Activated CD4-positive, alpha-beta T cell treated with anti-CD3 and anti-CD28 coated beads for 48 hours (primary cell): ENCODE data around the gene AMT.
"Not testable (repeated sequence)": the region's sequence is repeated elsewhere in the genome, so short reads cannot be mapped to it uniquely, and the experiment has no call there.

Experiments used
- DNase-seq: peaks from one replicate; pipeline ENCODE4 v3.0.0-alpha.2; 2020

Gene AMT

DNA sequence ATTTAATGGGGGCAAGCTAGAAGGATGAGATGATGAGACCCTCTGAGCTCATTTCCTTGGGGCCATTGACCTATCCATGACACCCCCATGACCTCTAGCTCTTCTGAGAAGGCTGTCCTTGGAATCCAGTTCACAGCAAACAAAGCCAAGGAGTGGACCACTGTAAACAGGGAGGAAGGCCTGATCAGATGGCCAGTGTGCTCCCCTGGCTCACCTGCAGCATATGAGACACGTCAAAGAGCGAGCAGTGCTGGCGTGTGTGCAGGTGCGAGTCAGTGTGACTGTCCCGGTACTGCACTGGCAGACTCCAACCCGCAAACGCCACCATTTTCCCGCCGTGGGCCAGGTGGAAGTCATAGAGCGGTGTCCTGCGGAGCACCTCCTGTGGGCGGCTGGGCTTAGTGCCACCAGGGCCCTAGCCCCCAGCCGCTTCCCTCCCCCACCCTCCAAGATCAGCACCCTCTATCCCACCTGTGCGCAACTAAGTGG lies 339 bp downstream of the AMT start:
- peak; percentile 40 for DNase-seq

DNA sequence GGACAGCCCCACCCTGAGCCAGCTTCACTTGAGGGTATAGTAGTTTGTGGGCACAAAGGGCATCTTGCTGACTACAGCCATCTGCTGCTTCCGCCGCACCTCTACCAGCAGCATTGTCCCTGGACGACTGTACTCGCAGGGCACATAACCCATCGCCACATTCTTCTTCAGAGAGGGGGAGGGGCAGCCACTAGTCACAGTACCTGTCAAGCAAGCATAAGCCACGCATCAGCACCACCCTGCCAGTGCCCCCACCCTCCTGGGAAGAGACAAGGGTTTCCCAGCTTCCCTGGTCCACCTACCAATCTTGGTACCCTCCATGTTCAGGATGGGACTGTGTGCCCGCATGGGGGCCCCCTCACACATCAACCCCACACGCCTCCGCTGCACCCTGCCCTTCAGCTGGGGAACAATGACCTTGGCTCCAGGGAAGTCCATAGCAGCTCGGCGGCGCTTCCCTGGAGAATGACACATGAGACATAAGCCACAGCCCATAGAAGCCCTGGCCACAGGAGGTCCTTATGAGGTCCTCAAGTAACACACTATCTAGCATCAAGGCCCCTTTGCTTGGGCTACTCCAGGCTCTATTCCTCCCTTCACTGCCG lies 4.7 kb downstream of the AMT start:
- DNase-seq: no peak

DNA sequence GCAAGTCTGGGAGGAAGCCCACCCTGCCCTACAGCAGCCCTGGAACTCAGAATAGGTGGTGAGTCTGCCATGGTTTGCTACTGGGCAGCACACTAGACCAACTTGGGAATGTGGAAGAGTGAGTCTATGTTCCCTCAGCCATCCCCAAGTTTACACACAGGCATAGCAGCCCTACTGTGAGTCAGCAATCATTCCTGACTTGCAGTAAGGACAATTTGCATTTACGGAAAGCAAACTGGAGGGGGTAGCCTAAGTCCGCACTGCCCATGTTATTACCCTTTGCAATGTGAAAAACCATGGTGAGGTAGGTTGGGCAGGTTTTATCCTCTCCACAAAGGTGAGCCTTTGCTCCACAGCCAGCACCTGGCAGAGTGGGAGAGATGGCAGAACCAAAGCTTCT lies 5.4 kb downstream of the AMT start:
- no peak for DNase-seq

DNA sequence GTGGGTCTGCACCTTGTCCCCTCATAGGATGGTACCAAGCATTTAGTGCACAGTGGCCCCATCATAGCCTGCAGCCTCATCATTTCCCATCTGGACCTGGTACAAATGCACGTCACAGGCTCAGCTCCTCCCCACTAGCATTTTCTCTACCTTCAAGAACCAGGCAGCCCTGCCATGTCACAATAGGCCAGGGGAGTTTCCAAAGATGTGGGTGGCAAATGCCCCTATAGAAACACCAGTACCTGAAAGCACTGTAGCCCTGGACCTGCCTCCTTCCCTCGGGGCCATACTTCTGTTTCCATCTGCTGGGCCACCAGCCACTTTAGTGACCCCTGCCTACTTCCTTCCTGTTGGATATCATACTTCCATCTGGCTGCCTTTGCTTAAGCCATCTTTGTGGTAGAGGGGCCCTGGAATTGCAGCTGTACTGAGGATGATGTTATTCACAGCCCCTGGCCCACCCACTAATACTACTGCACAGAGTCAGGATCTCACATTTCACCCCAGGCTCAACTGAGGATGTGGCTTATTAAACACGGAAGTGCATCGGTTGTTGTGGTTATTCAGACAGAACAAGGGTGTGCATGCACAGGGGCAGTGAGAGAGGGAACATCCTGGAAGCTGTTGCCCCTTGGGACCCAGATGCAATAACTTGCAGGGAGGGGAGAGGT lies 6.2 kb downstream of the AMT start:
- peak; percentile 74 for DNase-seq

DNA sequence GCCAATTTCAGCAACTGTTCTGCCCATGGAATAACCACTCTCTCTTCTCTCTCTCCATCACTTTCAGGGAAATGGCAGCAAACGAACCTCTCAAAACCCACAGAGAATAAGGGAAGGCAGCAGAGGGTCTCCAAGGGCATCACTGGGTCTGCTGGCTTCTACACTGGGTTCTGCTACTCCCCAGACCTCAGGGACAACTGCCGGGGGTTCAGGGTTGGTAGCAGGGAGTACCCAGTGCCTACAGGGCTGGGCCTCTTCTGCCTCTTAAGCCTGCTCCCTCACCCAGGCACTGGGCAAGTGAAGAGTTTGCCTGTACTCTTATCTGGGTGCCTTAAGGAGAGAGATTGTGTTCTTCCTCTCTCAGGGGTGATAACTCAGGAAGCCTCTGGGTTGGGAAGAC lies 7.5 kb downstream of the AMT start:
- no peak for DNase-seq

DNA sequence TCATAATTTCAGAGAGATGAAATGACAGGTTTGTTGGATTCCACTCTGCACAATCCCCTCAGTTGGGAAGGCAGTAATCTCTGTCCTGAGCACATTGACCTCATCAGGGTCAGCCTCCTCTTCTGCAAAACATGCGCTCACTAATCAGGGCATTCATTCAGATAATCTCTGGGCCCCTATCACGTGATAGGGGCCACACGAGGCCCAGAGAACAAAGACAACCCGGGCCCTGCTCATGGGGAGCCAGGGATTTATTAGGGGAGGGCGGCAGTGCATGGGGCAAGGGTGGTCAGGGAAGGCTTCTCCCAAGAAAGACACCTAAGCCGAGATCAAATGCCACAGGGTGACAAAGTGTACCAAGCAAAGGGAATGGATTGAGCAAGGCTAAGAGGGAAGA lies 8.9 kb downstream of the AMT start:
- no peak for DNase-seq

DNA sequence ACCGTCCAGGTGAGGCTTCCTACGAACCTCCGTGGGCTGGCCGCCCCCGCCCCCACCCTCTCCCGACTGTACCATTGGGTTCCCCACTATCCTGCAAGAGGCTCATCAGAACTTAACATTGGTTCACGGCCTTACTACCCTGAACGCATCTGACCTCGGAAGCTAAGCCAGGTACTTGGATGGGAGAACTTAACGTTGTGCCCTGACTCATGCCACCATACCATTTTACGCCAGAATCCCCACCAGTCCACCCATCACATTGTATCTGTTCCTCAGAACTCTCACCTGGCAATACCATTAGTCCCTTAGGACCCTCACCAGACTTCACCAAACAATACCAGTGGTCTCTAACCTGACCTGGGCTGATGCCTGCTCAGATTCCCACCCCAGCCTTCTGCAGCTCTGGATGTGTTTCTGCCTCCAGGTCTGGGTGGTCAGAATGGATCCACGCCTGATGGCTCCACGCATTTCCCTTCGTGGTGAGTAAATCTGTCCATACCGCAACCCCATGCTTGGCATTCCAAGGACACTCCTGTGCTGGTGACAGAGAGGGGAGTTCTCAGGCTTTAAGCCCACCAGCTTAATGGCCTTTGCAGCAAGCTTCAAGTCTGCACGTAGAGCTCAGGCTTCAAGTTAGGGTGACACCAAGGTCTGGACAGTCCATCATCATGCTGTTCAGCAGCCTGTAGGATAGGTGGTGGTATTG lies 9.5 kb downstream of the AMT start:
- no peak for DNase-seq

DNA sequence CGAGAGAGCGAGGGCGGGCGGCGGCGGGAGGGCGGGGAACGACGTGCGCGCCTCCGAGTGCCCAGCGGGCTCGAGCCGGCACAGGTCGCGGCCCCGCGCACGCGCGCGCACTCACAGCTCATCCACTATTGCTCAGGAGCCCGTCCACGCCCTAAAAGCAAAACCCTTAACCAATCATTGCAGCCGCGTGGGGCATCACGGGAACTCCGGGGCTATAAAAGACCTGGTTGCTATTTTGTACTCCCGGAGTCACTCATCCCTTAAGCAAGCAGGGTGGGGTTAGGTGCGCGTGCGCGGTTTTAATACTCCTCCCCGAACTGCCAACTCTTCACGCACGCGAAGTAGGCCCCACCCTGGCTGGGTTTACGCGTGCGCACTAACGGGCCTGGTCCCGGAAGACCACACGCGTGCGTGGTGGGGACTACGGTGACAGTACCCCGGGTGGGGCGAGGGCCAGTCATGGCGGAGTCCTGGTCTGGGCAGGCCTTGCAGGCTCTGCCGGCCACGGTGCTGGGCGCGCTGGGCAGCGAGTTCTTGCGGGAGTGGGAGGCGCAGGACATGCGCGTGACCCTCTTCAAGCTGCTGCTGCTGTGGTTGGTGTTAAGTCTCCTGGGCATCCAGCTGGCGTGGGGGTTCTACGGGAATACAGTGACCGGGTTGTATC lies 10.2 kb downstream of the AMT start, which contains the start of the genes RHOA and TCTA:
RHOA (minus strand) TSS at position 9 of the 664 bp plus-strand sequence. CDS start 36,387 bp downstream, outside the sequence.
TCTA (plus strand) TSS at position 456 of the 664 bp plus-strand sequence; CDS start at position 460, 4 bp downstream.
- DNase-seq: peak; percentile 99

DNA sequence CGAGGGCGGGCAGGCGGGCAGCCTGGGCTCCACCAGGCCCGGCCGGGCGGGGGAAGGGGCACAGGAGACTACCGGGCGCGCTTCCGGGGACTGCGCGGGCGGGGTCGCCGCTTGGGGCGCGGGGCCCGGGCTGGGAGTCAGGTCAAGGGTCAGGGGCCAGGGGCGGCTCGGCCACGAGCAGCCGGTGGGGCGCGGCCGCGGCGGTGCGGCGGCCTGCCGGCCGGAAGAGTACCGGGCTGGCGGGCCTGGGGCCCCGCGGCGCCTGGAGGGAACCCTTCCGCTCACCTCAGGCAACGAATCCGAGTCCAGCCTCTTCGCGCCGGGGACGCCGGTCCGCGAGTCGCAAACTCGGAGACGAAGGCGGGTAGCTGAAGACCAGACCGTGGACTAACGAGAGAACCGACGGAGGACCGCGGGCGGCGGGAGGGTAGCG lies 10.7 kb downstream of the AMT start:
- DNase-seq: peak; percentile 64

DNA sequence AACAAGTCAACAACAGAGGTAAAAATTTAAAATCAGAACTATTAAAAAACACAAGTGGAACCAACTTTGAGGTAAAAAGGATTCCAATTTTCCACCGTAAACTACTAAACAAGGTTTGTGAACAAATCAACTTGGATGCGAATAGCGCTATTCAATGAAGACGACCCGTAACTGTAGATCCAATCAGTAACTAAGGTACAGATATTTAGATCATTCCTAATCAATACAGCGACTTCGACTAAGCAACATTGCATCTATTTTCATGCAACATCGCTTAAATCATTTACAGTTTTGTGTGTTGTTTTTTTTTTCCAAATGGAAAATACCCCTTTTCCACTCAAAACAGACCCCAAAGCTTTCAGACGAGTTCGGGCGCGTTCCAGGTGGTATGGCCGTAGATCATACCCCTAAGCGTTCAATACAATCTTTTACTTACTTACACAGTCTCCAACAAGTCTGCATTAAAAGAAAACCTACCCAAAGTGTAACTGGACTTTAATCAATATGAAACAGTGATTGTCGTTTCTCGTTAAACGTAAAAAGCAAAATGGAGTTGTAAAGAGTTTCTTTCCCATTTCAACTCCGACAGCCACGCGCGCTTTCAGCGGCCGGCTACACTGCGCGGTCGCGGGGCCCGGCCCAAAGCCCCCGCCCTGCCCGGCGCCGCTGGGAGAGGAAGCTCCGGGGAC lies 11.3 kb downstream of the AMT start:
- no peak for DNase-seq

DNA sequence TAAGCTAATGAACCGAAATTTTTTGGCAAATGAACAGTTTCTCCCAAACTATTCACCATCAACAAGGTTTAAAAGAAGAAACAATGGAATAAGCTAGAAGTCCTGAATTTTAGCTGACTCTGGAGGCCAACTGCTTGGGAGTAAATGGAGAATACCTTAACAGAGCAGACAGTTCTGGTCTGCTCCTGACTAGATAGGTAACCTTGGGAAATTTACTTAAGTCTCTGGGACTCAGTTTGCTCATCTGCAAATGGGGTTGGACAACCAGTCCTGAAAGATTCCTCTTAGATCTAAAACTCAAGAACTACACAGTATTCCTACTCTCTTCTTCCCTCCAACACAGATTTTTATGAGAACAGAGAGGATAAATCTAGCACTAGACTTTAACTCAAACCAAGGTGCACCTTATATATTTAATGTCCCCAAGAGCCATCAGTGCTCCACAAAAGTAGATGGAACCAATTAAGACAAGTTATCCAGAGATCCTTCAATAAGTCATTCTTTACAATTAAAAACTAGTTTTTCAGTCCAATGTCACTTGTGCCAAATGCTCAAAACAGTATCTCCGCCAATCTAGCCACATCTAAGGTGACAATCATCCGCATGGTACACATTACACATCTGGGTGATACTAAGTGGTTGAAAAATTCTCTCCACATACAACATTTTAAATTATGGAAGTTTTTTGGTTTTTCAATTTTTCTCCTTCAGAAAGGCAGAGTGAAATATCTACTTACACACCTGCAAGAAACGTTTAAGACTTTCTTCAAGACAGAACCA lies 12.0 kb downstream of the AMT start:
- no peak for DNase-seq

DNA sequence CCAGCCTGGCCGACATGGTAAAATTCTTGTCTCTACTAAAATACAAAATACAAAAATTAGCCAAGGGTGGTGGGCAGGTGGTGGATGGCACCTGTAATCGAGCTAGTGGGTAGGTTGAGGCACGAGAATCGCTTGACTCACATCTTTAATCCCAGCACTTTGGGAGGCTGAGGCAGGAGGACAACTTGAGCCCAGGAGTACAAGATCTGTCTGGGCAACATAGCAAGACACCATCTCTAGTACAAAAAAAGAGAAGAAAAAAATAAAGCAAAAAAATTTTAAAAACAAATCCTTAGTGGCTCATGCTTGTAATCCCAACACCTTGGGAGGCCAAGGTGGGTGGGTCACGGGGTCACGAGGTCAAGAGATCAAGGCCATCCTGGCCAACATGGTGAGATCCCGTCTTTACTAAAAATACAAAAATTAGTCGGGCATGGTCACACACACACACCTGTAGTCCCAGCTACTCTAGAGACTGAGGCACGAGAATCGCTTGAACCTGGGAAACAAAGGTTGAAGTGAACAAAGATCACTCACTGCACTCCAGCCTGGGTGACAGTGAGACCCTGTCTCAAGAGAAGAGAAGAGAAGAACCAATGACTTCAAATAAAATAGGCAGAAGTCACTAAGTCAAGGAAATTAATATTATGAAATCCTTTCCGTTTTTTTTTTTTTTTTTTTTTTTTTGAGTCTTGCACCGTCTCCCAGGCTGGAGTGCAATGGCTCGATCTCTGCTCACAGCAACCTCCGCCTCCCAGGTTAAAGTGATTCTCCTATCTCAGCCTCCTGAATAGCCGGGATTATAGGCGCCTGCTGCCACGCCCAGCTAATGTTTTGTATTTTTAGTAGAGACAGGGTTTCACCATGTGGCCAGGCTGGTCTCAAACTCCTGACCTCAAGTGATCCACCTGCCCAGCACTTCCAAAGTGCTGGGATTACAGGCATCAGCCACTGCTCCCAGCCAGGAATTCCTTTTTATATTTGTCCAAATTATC lies 15.4 kb downstream of the AMT start:
- no peak for DNase-seq

DNA sequence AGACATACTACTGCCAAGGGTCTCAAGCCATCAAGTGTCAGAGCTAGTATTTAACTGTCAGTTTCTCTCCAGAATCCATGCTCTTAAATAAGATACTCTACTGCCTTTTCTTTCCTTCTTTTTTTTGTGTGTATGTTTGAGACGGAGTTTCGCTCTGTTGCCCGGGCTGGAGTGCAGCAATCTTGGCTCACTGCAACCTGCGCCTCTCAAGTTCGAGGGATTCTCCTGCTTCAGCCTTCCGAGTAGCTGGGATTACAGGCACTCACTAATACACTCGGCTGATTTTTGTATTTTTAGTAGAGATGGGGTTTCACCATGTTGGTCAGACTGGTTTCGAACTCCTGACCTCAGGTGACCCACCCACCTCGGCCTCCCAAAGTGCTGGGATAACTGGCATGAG lies 16.7 kb downstream of the AMT start:
- DNase-seq: not testable (repeated sequence)

DNA sequence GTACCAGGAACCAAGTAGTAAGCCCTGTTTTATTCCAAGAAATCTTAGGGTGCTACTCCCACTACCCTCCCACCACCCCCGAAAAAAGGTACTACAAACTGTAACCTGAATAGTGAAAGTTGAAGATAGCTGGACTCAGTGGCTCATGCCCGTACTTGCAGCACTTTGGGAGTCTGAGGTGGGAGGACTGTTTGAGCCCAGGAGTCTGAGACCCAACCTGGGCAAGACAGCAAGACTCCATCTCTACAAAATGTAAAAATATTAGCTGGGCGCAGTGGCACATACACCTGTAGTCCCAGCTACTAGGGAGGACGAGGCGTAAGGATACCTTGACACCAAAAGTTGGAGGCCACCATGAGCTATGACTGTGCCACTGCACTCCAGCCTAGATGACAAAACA lies 18.4 kb downstream of the AMT start:
- no peak for DNase-seq

DNA sequence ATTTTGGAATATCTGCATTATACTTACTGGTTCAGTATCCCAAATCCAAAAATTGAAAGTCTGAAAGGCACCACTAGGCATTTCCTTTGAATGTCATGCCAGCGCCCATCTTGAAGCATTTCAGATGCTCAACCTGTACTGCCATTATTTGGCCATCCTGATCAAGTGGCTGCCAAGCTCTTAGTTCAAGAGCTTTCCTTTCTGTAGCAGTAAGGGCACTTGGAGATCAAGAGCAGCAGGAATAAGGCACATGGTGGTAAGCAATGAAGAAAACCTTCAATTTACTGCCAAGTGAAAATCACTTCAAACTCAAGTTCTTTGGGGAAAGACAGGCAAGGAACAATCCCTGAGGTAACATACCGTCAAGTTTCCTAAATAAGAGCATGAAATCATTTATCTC lies 20.5 kb downstream of the AMT start:
- no peak for DNase-seq

DNA sequence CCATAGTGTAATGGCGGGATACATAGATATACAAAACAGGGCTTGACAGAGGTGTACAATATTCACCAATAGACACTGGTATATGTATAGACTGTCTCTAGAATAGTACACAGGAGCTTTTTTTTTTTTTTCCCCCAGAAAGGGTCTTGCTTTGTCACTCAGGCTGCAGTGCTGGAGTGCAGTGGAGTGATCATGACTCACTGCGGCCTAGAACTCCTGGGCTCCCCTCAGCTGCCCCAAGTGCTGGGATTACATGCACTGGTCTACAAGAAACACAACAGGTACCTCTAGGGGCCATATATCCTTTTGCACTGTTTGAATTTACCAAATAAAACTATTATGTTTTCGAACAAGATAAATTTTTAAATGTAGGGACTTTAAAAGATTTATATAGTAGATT lies 22.8 kb downstream of the AMT start:
- DNase-seq: no peak

DNA sequence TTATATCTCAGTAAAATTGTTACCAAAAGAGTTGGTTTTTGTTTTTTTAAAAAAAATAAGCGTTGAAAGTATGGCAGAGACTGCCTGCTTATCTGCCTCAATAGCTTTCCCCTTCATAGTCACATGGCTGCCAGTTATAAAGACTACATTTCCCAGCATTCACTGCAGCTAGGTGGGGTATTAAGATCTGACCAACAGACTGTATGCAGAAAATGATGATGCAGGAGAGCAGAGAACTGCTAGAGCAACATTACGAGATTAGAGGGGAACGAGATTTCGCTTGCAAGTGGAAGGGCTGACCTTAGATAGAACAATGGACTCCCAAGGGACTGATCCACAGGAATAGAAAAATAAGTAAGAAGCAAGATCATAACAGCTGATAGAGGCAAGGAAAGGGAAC lies 24.8 kb downstream of the AMT start:
- DNase-seq: no peak

DNA sequence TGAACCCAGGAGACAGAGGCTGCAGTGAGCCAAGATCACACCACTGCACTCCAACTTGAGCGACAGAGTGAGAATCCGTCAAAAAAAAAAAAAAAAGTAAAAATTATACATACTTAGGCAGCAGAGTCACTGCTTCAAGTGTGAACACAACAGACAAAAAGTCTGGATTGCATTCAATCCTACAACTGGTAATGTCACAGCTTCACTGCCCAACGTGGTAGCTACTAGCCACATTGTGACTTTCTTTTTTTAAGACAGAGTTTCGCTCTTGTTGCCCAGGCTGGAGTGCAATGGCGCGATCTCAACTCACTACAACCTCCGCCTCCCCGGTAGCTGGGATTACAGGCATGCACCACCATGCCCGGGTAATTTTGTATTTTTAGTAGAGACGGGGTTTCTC lies 31.0 kb downstream of the AMT start:
- DNase-seq: not testable (repeated sequence)

DNA sequence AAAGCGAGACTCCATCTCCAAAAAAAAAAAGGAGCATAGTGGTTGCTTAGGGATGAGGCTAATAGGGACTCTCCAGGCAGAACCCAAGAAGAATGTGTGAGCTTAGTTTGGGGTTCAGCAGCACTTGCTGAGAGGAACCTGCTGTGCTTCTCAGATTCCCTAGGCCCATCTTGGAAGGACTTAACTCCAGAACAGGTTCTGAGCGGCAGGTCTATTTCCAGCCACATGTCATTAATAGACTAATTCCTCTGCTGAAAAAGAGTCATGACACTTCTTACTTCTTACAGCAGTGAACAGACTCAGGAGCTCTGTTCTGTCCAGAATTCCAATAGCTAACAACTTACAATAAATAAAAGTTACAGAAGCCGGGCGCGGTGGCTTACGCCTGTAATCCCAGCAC lies 33.0 kb downstream of the AMT start:
- no peak for DNase-seq

DNA sequence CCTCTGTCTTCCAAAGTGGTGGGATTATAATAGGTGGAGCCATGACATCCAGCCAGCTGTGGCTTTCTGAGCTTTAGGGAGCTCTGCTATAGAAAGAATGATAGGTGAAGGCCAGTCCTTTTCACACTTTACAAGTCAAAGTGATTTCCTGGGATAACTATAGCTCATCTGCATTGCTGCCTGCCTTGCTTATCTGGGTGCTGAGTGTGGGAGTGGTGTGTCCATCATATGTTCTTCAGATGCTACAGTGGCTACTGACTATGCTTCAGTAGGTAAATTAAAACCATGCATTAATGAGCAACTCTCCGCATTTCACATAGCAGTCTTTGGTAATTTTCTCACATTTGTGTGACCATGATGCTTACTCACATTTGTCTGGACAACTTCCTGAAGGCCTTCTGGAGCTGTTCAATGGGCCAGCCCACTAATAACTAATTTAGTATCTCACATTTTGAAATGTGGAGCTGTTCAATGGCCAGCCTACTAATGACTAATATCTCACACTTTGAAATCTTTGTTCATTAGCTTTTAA lies 33.9 kb downstream of the AMT start:
- no peak for DNase-seq
